OCI-LY1 (cell line): ENCODE measurements around the gene FOXQ1.
"Not testable (repeated sequence)": the region's sequence is repeated elsewhere in the genome, so short reads cannot be mapped to it uniquely, and the experiment has no call there.

Experiments
- H2AFZ ChIP-seq: fragments of 200-600 bp; sonication (generic), shearing (Covaris generic); 2 replicates; pipeline ENCODE4 v1.6.0; 2014; ENCODE audit warnings: antibody characterized with exemption, mild to moderate bottlenecking, low read length
- H3F3A ChIP-seq: fragments of 200-600 bp; sonication (generic), shearing (Covaris generic); 2 replicates; pipeline ENCODE4 v1.6.0; 2014; ENCODE audit warnings: mild to moderate bottlenecking, antibody characterized with exemption, low read length, moderate library complexity; ENCODE audit not compliant: insufficient read depth
- H3K27ac ChIP-seq: fragments of 200-600 bp; sonication (generic); 2 replicates; pipeline ENCODE4 v1.5.1; 2014; ENCODE audit warnings: low read length, mixed run types, mild to moderate bottlenecking, low read depth; ENCODE audit not compliant: poor library complexity, severe bottlenecking
- H3K27me3 ChIP-seq: fragments of 200-600 bp; sonication (generic); 2 replicates; pipeline ENCODE4 v1.6.0; 2014; ENCODE audit warnings: antibody characterized with exemption, mild to moderate bottlenecking, low read length, moderate library complexity; ENCODE audit not compliant: insufficient read depth
- H3K36me3 ChIP-seq: fragments of 200-600 bp; sonication (generic); 2 replicates; pipeline ENCODE4 v1.6.1; 2014; ENCODE audit warnings: mild to moderate bottlenecking, antibody characterized with exemption, low read length, moderate library complexity, mixed read lengths; ENCODE audit not compliant: insufficient read depth
- H3K4me1 ChIP-seq: fragments of 200-600 bp; sonication (generic); 2 replicates; pipeline ENCODE4 v1.5.1; 2014; ENCODE audit warnings: mild to moderate bottlenecking, low read length, moderate library complexity; ENCODE audit not compliant: insufficient read depth, severe bottlenecking
- H3K4me2 ChIP-seq: fragments of 200-600 bp; sonication (generic), shearing (Covaris generic); 2 replicates; pipeline ENCODE4 v1.6.1; 2014; ENCODE audit warnings: low read length
- H3K4me3 ChIP-seq: fragments of 200-600 bp; sonication (generic); 2 replicates; pipeline ENCODE4 v1.5.1; 2014; ENCODE audit warnings: low read length, low read depth, mild to moderate bottlenecking, mixed read lengths; ENCODE audit not compliant: poor library complexity, severe bottlenecking
- H3K79me2 ChIP-seq: fragments of 200-600 bp; shearing (Covaris generic); 2 replicates; pipeline ENCODE4 v1.6.1; 2016; ENCODE audit warnings: mixed run types, low read length, mixed read lengths; ENCODE audit not compliant: insufficient read depth
- H3K9ac ChIP-seq: fragments of 200-600 bp; sonication (generic), shearing (Covaris generic); 2 replicates; pipeline ENCODE4 v1.6.1; 2014; ENCODE audit warnings: mild to moderate bottlenecking, low read length, mixed read lengths
- H3K9me2 ChIP-seq: fragments of 200-600 bp; sonication (generic), shearing (Covaris generic); 2 replicates; pipeline ENCODE4 v1.6.1; 2014; ENCODE audit warnings: low read depth, mild to moderate bottlenecking, low read length, mixed read lengths
- H3K9me3 ChIP-seq: fragments of 200-600 bp; shearing (Covaris generic); 2 replicates; pipeline ENCODE4 v1.6.1; 2014; ENCODE audit warnings: low read length, mixed read lengths
- H4K20me1 ChIP-seq: fragments of 200-600 bp; sonication (generic), shearing (Covaris generic); 2 replicates; pipeline ENCODE4 v1.6.0; 2016; ENCODE audit warnings: mild to moderate bottlenecking, low read length; ENCODE audit not compliant: insufficient read depth
- EZH2 ChIP-seq: fragments of 200-600 bp; sonication (generic), shearing (Covaris generic); IDR thresholded peaks from 2 replicates; pipeline ENCODE4 v1.8.0; 2017; ENCODE audit warnings: borderline replicate concordance, mixed run types, mild to moderate bottlenecking, antibody characterized with exemption, low read length, moderate library complexity, mixed read lengths
- TF ChIP-seq, protein P1 (sequence below): fragments of 200-600 bp; sonication (generic), shearing (Covaris generic); IDR thresholded peaks from 2 replicates; pipeline ENCODE4 v1.5.1; 2017; ENCODE audit warnings: mild to moderate bottlenecking, antibody characterized with exemption, low read length, moderate library complexity, mixed read lengths

FOXQ1 gene

DNA sequence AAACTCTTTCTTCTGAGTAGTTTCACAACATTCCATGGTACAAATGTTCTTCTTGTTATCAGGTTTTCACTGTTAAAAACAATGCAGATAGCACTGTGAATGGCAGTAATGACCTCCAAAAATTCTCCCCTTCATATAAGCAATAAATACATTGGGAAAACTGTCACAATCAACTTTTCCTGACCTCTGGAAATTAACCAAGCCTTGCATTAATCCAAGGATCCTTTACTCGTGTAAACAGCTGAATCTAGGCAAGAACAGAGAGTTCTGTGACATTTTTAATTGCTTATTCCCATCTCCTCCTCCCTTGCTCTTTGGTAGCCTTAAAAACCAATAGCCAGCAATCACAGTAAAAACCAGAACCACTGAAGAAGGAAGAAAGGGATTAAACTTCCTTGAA lies 37.8 kb downstream of the FOXQ1 start:
- no peak overlapping the region for H3K4me2 ChIP-seq
- no peak overlapping the region for H3K27ac ChIP-seq
- H3K27me3 ChIP-seq = no peaks in the 10 kb centered on the region
- H3K79me2 ChIP-seq = no peaks in the 10 kb centered on the region
- no peak overlapping the region for H3K9ac ChIP-seq
- H3K4me3 ChIP-seq = no peak overlapping the region
- TF ChIP-seq EZH2 = no peak
- H4K20me1 ChIP-seq = no peaks in the 10 kb centered on the region
- 0 out of 2 replicates have a peak, but pooled peaks cover 5% of the 10 kb centered on the region for H3K9me3 ChIP-seq
- no peaks in the 10 kb centered on the region for H3F3A ChIP-seq
- H3K36me3 ChIP-seq = no peaks in the 10 kb centered on the region
- no peak overlapping the region for H2AFZ ChIP-seq
- no peaks in the 10 kb centered on the region for H3K4me1 ChIP-seq
- no peaks in the 10 kb centered on the region for H3K9me2 ChIP-seq

GRCh38 chr6:1351381-1352008 lies 39.6 kb downstream of the FOXQ1 start:
- Histone ChIP-seq H3K79me2 (no peaks in the 10 kb centered on the region), H3K36me3 (no peaks in the 10 kb centered on the region), H3K4me2 (no peak overlapping the region), H4K20me1 (no peaks in the 10 kb centered on the region), H3K9ac (no peak overlapping the region), H3K27me3 (no peaks in the 10 kb centered on the region), H3K4me3 (no peak overlapping the region), H3F3A (no peaks in the 10 kb centered on the region), H3K27ac (no peak overlapping the region), H3K9me3 (0 out of 2 replicates have a peak, but pooled peaks cover 5% of the 10 kb centered on the region), H2AFZ (no peak overlapping the region), H3K4me1 (no peaks in the 10 kb centered on the region), H3K9me2 (no peaks in the 10 kb centered on the region)
- TF ChIP-seq, protein P1, sequence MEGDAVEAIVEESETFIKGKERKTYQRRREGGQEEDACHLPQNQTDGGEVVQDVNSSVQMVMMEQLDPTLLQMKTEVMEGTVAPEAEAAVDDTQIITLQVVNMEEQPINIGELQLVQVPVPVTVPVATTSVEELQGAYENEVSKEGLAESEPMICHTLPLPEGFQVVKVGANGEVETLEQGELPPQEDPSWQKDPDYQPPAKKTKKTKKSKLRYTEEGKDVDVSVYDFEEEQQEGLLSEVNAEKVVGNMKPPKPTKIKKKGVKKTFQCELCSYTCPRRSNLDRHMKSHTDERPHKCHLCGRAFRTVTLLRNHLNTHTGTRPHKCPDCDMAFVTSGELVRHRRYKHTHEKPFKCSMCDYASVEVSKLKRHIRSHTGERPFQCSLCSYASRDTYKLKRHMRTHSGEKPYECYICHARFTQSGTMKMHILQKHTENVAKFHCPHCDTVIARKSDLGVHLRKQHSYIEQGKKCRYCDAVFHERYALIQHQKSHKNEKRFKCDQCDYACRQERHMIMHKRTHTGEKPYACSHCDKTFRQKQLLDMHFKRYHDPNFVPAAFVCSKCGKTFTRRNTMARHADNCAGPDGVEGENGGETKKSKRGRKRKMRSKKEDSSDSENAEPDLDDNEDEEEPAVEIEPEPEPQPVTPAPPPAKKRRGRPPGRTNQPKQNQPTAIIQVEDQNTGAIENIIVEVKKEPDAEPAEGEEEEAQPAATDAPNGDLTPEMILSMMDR = no peak
- TF ChIP-seq EZH2 = no peak

DNA sequence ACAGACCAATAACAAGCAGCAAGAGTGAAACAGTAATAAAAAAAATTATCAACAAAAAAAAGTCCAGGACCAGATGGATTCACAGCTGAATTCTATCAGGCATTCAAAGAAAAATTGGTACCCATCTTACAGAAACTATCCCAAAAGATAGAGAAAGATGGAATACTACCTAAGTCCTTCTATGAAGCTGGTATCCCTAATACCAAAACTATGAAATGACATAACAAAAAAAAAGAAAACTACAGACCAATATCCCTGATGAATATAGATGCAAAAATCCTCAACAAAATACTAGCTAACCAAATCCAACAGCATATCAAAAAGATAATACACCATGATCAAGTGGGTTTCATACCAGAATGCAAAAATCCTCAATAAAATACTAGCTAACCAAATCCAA lies 43.2 kb downstream of the FOXQ1 start:
- not testable (repeated sequence) for H3K4me1 ChIP-seq, H4K20me1 ChIP-seq, H3K4me2 ChIP-seq, H3K27ac ChIP-seq, H3K36me3 ChIP-seq, H3K9ac ChIP-seq, H3K27me3 ChIP-seq, H3K9me2 ChIP-seq, H3K79me2 ChIP-seq, H3K4me3 ChIP-seq, H2AFZ ChIP-seq, H3F3A ChIP-seq, H3K9me3 ChIP-seq

DNA sequence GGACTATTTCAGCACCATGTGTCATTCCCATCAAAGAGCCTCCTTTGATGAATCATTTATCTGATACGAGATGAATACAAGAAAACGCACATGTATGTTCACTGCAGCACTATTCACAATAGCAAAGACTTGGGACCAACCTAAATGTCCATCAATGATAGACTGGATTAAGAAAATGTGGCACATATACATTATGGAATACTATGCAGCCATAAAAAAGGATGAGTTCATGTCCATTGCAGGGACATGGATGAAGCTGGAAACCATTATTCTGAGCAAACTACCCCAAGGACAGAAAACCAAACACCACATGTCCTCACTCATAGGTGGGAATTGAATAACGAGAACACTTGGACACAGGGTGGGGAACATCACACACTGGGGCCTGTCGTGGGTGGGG lies 49.8 kb downstream of the FOXQ1 start:
- not testable (repeated sequence) for H3K4me2 ChIP-seq, H3K79me2 ChIP-seq, H3K9me3 ChIP-seq, H4K20me1 ChIP-seq, H3K27me3 ChIP-seq, H3K9ac ChIP-seq, H3K4me1 ChIP-seq, H3F3A ChIP-seq, H3K27ac ChIP-seq, H3K36me3 ChIP-seq, H2AFZ ChIP-seq, H3K4me3 ChIP-seq, H3K9me2 ChIP-seq
